NCI-H526 treated with DMSO at 0.1 percent for 48 hours (cell line): ENCODE measurements around the gene PKHD1.
A peak's percentile ranks its signal among the peaks of the same experiment; 100 is the strongest.

Experiments used
- DNase-seq: peaks from one replicate; lab custom pipeline; 2025; lab: John Stamatoyannopoulos, UW

PKHD1 gene

GRCh38 chr6:51619042-51619799, 468.2 kb downstream of the PKHD1 start:
- no peak for DNase-seq

GRCh38 chr6:51618563-51618962, 468.9 kb downstream of the PKHD1 start:
- no peak for DNase-seq

GRCh38 chr6:51617751-51618150, 469.7 kb downstream of the PKHD1 start:
- DNase-seq: no peak

GRCh38 chr6:51616243-51616642, 471.2 kb downstream of the PKHD1 start:
- DNase-seq: no peak

- no peak for DNase-seq
These were observed 472.7 kb downstream of the PKHD1 start for GRCh38 chr6:51614725-51615124.

GRCh38 chr6:51613558-51613957, 473.9 kb downstream of the PKHD1 start:
- no peak for DNase-seq

GRCh38 chr6:51608932-51609331, 478.5 kb downstream of the PKHD1 start:
- no peak for DNase-seq

- DNase-seq: no peak
These were observed 479.0 kb downstream of the PKHD1 start for GRCh38 chr6:51608383-51608782.

GRCh38 chr6:51600514-51600913, 486.9 kb downstream of the PKHD1 start:
- DNase-seq: no peak

- DNase-seq: no peak
These were observed 489.2 kb downstream of the PKHD1 start for GRCh38 chr6:51598171-51598570.

- DNase-seq: no peak
These were observed 492.4 kb downstream of the PKHD1 start for GRCh38 chr6:51594981-51595380.

- DNase-seq: no peak
These were observed 502.1 kb downstream of the PKHD1 start for GRCh38 chr6:51585264-51585663.

GRCh38 chr6:51584163-51584562, 503.2 kb downstream of the PKHD1 start:
- DNase-seq: no peak

GRCh38 chr6:51578994-51579393, 508.4 kb downstream of the PKHD1 start:
- DNase-seq: peak; percentile 96

GRCh38 chr6:51578362-51578761, 509.1 kb downstream of the PKHD1 start:
- DNase-seq: peak; percentile 46

GRCh38 chr6:51574040-51574439, 513.4 kb downstream of the PKHD1 start:
- DNase-seq: no peak

GRCh38 chr6:51571168-51571567, 516.2 kb downstream of the PKHD1 start:
- no peak for DNase-seq

- no peak for DNase-seq
These were observed 517.1 kb downstream of the PKHD1 start for GRCh38 chr6:51570168-51570921.

- DNase-seq: no peak
These were observed 517.8 kb downstream of the PKHD1 start for GRCh38 chr6:51569594-51569993.

GRCh38 chr6:51568771-51569170, 518.6 kb downstream of the PKHD1 start:
- DNase-seq: no peak

GRCh38 chr6:51565472-51565871, 521.9 kb downstream of the PKHD1 start:
- no peak for DNase-seq
